Daoy (cell line): Measurements from ENCODE around the gene R3HCC1L. TPM values are rescaled to one million over a fixed set of nuclear protein-coding genes. Genes with fewer than 3 reads are reported as not detected.
A peak's percentile ranks its signal among the peaks of the same experiment; 100 is the strongest.

Source experiments
- DNase-seq: peaks from one replicate; pipeline ENCODE4 v3.0.0-alpha.2; 2015; ENCODE audit warnings: low read depth
- total RNA-seq: library from RNA; depleted of rRNA; stranded (reverse); fragments of >200 nt; shearing (Covaris generic); gene quantifications from 2 replicates; pipeline ENCODE4 v1.2.3, GENCODE V29; 2014

Gene R3HCC1L
- total RNA-seq, 1 experiment from 2014 or later = 14.0 TPM

GRCh38 chr10:98260350-98260749, 125.9 kb downstream of the R3HCC1L start:
- DNase-seq = no peak

GRCh38 chr10:98260752-98261151, 126.3 kb downstream of the R3HCC1L start:
- DNase-seq = no peak

GRCh38 chr10:98261436-98262277, 127.2 kb downstream of the R3HCC1L start:
- no peak for DNase-seq

- DNase-seq = peak; percentile 71
Observed at GRCh38 chr10:98262571-98262970, 128.1 kb downstream of the R3HCC1L start.

GRCh38 chr10:98263088-98263487, 128.6 kb downstream of the R3HCC1L start:
- DNase-seq = no peak

- no peak for DNase-seq
Observed at GRCh38 chr10:98264378-98265065, 130.1 kb downstream of the R3HCC1L start.

- DNase-seq = no peak
Observed at GRCh38 chr10:98265403-98266378, 131.2 kb downstream of the R3HCC1L start.

GRCh38 chr10:98266647-98267046, 132.2 kb downstream of the R3HCC1L start:
- peak; percentile 34 for DNase-seq

GRCh38 chr10:98267069-98267893, 132.8 kb downstream of the R3HCC1L start:
- no peak for DNase-seq

GRCh38 chr10:98267894-98268693, 133.6 kb downstream of the R3HCC1L start, which contains the start of gene LOXL4:
TSS of gene LOXL4 (minus strand) at chr10:98268194. CDS start at chr10:98263019, 5,175 bp downstream.
- DNase-seq = no peak

GRCh38 chr10:98268694-98269431, 134.4 kb downstream of the R3HCC1L start:
- DNase-seq = no peak

GRCh38 chr10:98269435-98269912, 135.0 kb downstream of the R3HCC1L start:
- DNase-seq = peak; percentile 88

GRCh38 chr10:98270073-98270740, 135.8 kb downstream of the R3HCC1L start:
- no peak for DNase-seq

- no peak for DNase-seq
Observed at GRCh38 chr10:98270786-98271185, 136.3 kb downstream of the R3HCC1L start.

GRCh38 chr10:98272245-98272644, 137.8 kb downstream of the R3HCC1L start:
- no peak for DNase-seq

GRCh38 chr10:98272656-98273055, 138.2 kb downstream of the R3HCC1L start:
- DNase-seq = no peak

GRCh38 chr10:98273057-98273850, 138.8 kb downstream of the R3HCC1L start:
- no peak for DNase-seq

GRCh38 chr10:98274562-98274961, 140.1 kb downstream of the R3HCC1L start:
- DNase-seq = no peak
